HG03066 (cell line): Measurements from ENCODE around the gene SATB1.

Experiments used
- ATAC-seq: cut with Tn5 transposase; IDR thresholded peaks from one replicate; pipeline ENCODE4 v1.9.1; 2021; ENCODE audit warnings: low read depth; ENCODE audit not compliant: unreplicated experiment

Gene SATB1

DNA sequence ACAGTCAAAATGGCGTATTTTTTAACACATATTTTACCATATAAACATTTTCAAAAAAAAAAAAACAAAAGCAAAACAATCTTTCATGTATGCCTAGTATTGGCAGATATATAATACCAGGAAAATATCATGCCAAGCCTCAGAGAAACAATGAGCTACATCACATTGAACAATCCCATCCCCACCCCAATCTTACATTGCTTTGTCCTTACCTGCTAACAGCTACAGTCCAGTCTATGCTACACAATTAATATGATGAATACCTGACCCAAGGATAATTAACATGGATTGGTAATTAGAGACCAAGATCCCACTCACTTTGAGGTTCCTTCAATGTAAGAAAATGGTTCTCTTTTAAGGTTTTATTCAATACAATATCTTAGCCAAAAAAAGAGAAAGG lies 7.6 kb upstream of the SATB1 start:
- ATAC-seq = no peak

DNA sequence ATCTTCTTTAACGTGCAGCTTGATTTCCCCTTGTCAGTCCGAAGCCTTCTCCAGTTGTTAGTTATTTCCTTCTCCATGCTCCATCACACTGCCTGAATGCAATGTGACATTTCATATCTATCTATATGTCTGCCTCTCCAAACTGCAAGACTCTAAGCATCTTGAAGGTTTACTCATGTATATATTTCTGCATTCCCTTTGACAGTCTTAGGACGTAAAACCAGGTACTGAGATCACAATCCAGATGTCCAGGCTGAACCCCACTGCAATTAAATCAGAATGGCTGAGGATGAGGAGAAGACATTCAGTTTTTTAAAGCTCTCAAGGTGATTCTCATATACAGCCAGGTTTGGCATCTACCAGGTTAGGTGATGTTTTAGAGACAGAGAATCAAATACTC lies 6.1 kb upstream of the SATB1 start:
- ATAC-seq = no peak

DNA sequence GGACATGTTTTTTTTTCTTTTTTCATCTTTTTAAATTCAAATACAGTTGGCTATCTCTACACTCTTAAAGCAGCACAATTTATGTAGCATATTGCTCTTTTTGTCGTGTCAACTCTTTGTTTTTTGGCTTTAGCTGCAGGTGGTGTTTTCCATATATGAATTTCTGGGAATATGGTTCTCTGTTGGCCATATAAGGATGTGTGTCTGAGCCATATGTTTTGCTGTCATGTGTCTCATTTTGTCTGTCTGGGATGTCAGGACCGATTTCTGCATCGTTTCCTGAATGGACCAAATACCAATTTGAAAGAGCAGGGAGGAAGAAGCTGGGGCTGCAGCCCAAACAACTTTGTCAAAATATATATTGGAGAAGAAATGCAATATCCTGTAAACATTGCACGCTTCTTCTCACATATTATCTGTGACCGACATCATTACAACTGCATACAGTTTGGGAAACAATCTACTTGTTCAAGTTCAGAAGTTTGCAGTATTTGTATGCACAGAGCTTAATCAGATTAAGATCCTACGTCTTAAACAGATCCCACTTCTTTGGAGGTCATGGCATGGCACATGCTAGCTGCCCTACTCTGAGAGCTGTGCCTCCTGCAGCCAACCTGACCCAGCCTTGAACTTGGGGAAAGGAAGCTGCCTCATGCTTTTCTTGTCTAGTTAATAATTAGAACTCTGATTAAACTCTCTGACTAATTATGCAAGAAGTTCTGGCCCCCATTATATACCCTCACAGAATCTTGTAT lies 4.0 kb upstream of the SATB1 start:
- ATAC-seq = no peak

DNA sequence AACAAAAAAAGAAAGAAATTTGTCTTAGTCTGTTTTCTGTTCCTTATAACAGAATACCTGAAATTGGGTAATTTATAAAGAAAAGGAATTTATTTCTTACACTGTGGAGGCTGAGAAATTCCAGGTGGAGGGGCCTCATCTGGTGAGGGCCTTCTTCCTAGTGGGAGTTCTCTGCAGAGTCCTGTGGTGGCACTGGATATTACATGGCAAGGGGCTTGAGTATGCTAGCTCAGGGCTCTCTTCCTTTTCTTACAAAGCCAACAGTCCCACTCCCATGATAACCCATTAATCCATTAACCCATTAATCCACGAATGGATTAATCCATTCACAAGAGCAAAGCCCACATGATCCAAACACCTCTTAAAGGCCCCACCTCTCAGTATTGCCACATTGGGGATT lies 2.9 kb upstream of the SATB1 start:
- ATAC-seq = no peak

DNA sequence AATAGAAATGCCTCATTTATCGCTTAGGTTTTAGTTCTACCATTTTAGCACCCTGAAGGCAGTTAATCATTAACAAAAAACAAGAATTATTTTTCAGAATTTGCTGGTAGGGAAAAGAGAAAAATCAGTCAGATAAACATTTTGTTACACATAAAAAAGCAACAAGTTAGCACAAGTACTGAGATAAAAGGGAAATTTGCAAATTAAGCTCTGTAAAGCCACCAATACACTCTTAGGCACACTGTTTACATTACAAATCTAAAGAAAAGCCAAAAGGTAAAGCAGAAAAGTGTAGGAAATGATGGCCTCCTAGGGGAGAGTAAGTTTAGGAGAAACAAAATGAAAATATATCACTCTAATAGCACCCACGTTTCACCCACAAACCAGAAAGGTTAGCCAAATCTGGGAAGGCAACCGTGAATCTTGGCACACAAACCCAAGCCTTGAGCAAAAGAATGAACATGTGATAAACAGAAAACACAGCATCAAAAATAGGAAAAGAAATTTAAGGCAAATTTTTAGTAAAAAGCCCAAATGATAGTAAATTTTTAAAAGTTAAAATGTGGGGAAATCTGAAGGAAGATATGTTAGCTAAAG lies 1.6 kb upstream of the SATB1 start:
- no peak for ATAC-seq

DNA sequence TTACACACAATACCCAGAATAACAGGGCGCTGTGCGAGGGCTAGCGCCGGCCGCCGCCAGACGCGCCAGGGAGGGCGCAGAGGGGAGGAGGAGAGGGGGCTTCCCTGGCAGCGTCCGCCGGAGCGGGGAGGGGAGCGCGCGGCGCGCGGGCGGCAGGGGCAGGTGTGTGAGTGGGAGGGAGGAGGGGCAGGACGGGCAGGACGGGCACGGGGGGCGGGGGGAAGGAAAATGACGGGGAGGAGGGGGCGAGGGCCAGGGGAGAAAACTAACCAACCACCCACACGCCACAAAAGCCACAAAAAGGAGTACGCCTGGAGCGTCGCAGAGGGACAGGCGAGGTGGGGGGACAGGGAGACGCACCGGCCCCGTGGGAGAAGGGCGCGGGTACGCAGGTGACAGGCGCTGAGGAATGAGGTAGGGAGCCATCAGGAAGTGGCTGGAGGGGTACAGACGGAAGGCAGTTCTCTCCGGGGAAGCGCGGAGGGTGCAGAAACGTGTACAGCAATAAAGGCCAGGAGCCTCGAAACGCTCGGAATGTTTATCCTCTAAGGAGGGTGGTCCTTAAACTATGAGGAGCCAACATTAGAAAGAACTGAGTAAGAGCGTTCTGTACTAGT lies 610 bp upstream of the SATB1 start:
- no peak for ATAC-seq

DNA sequence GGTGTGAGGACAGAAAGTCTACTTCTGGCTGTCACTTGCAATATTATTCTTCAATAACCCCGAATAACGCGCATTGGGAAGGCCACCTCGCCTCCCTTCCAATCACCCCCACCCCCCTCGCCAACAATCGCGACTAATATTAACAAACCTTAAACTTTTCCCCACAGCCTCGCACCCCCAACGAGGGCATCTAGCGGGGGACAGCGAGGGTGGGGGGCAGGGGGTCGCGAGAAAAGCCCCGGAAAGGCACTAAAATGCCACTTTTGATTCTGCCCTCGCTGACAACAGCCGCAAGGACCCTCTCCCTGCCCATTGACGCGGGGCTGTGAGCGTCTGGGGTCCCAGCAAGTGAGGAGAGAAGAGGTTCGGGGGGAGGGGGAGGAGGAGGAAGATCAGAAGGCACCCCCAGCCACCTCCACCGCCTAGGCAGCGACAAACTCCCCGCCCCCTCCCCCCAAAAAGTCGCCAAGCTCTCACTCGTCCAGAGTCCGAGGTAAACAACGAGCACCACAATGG lies 868 bp downstream of the SATB1 start:
- ATAC-seq = peak; percentile 2

DNA sequence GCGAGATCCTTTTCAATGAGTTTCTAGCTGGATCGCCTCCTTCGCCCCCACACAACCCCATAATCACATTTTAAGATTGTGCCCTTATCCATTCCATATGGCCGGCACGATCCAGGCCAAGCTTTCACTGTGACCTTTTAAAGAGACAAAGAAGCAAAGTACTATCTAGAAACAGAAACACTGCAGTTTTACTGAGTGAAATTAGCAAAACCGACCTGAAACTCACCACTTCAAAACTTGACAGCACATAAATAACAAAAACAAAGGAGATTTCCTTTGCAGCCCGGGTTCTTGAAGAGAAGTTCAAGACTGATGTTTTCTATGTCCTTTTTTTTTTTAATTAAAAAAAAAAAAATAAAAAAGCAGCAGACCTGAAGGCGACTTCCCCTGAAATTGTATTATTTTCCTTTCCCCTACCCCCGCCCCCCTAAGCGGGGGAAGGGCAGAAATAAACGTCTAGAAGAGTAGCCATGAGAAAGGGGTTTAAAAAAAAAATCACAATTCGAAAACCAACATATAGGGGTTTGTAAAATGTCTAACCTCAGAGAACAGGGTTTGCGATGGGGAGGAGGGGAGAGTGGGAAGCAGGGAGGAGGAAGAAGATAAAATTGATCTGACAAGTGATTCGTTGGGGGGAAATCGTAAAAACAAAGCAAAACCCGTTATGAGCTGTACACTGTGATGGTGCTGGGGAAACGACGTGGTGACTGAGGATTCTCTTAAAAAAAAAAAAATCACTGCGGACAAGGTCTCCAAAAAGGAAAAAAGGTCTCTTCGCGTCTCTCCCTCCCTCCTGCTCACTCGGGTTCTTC lies 1.5 kb downstream of the SATB1 start:
- ATAC-seq = peak; percentile 75

DNA sequence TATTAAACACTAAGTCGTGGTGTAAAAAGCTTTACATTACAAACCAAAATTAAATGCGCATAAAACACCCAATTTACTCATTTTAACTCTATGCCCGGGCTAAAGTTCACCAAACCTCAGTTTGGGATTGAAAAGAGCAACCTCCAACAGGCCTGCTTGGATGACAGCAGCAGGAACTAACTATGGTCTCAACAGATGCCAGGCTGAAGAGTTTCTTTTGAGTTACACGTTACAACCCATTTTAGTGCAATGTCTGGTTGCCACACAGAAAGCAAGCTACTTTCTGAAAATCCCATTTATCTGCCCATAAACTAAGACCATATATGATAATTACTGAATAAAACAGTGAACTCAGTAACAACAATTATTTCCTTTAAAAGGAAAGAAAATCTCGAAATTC lies 2.2 kb downstream of the SATB1 start:
- ATAC-seq = no peak

DNA sequence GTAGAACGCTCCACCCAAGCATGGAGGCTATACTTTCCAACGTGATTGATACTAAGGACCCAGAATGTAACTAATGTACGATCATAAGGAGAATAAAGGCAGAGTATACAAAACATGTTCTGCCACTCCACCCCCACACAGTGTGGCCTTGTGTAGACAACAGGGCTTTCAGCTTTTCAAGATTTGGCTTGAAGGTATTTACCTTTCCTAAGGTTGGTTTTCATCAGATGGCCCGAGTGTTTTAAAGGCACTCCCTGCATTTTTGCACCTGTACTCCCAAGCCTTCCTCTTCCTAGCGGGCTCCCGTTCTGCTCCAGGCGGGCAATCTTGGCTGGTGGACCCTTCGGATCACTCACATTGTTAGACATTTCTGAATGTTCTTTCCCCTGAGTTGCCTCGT lies 4.6 kb downstream of the SATB1 start:
- no peak for ATAC-seq

DNA sequence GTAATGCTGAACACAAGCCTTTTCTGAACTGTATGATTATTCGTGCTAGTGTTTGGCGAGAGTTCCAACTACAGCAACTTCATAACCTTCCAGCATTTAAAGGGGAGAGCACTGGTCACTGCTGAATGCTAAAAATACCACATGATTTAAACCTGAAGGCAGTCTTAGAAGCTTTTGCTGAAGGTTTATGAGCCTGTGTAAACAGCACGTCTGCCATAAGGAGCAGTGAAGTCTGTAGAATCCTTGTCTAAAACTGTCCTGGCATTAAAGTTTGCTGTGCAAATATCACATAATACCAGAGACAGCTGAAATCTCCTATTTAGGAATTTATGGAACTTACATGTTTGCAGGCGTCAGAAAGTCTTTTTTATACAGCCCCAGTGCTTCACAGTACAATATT lies 5.9 kb downstream of the SATB1 start:
- ATAC-seq = no peak

DNA sequence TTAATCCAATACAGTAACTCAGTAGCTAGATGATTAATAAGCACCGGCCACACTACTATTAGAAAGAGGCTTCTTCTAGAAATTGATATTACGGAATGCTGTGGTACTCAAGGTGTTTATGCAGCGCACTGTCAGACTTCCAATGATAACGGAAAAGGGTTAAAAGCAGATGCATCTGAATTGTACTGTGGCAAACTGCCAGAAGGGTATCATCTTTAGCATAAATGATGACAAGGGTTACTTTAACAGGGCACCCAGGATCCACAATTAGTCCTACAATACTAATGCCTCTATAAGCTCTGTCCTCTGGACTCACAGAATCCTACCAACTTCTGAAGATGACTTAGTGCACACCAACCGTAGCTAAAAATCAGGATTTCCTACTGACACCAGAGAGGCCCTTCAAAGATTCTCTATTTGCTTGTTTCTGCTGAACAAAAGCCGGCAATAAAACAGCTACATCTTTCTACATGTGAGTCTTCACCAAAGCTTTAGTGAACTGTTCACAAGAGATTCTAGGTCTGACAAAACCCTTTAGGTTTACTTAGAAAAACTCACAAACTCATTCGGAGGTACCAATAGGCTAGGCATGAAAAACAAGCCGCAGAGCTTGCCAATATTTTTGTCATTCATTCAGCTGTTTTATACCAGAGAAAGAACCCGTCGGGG lies 7.1 kb downstream of the SATB1 start:
- ATAC-seq = no peak

DNA sequence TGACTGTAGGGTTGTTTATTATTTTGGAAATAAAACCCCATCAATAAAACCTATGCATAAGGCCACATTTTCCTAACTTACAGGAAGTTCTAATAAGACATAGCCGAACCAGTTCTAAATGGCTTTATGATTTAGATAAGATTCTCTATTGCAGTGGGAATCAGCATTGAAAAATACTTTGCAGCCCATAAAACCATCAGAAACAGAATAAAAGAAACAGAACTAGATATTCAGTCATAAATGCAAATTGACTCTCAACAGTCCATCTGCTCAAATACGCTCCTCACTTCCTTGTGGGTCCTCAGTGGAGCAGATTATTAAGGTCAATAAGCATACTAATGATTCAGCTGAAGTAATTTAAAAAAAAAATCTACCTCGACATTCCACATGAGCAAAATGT lies 8.8 kb downstream of the SATB1 start:
- no peak for ATAC-seq

DNA sequence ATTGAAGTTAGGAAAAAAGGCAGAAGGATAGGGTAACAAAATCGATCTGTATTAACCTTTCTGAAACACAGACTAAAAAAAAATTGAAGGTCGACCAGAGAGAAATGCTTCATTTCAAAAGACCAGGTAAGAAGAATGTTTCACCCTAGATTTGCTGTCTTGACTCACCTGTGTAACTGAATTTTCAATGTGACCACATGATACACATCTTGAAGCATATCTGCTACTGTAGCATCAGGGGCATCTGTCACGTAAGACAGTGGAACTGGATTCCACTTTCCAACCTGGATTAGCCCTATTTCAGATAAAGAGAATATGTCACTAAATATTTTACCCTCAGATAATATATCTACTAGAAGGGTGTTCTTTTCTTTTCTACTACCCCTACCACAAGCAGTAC lies 9.3 kb downstream of the SATB1 start:
- ATAC-seq = no peak

DNA sequence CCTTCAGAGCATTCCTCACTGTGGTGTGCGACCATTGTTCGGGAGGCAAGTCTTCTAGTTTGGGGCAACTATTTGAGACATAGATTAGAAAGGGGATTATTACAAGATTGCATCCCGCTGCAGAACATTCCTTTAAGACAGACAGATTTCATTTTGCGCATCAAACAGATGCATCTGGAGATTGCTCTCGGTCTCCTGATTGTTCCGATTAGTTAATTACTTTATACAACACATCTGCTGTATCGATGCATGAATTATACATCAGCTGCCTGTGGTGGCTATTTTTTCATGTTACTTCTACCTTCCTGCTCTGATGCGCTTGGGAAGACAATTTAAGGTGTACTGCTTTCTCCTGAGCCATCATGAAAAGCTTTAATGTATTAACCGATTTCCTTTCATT lies 10.0 kb downstream of the SATB1 start:
- no peak for ATAC-seq

DNA sequence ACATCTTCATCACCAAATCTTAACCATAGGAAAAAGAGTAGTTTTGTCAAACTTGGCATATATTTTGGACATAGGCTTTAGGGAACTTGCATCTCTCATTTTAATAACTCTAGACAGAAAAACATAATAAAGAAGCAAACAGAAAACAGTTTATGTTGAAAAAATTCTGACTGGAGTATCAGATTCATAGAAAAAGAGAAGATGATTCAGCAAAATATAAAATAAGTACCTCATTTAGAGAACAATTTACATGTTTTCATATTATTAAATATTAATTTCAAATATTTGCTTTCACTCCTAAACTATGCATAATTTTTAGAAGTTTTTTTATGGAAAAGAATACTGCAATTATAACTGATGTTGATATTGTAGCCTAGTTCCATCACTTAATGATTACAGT lies 12.5 kb downstream of the SATB1 start:
- no peak for ATAC-seq

DNA sequence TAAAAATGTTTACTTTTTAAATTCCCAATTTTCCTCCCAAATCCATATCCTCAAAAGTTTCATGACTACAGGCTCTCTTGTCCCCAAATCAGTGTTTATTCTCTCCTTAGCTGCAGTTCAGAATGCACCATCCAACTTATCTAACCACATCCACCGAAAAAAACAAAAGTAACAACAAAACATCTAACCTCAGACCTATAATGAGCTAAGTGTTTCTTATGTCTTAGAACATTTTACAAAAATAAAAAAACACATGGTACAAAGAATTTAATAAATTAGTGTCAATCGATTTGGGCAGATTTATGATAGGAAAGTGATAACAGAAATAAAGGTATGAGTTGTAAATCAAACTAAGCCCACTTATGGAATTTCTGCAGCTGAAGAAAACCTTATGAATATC lies 13.6 kb downstream of the SATB1 start:
- no peak for ATAC-seq

DNA sequence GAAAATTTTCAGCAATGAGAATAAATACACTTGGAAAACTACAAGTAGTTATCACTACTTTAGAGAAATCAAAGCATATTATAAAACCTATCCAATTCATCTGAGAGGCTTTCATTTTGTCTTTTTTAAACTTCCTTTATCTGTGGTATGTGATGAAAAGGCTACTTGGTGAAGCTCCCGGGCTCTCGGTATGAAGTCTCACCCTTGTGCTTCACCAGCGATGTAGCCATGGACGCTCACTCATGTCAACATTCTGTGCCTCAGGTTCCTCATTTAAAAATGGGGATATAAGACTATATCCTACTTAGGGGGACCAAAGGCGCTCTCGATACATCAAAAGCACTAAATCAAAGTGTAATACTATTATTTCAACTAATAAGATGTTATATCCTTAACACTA lies 14.9 kb downstream of the SATB1 start:
- ATAC-seq = no peak

DNA sequence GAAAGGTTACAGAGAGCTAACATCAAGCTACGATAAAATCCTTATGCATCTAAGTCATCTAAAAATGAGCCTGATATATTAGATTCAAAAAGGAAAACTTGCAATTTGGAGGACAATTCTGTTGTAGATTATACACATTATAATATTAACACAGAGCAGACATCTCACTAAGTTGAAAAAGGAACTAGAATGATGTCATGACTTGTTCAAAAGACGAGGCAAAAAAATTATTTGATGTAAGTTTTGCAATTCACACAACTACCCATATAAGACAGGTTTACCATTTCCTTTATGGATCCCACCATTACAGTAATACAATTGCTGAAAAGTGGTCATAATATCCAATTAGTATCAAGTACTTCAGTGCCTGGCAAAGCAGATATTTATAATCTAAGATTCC lies 15.9 kb downstream of the SATB1 start:
- ATAC-seq = no peak

DNA sequence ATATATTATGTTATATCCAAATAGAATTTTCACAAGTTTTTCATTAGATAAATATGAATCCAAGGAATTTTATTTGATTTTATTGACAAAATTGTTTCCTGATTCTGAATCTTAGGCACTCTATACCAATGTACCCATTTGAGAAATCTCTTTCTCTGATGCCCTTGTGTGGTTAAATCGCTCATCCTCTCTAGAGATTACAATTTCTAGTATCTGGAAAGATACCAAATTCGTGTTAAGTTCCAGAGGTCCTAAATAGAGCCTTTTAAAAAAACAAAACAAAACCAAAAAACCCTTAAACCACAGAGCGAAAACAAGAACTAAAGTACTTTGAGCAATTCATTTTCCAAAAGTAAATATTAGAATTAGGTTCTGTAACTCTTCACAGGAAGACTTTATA lies 20.0 kb downstream of the SATB1 start:
- no peak for ATAC-seq

DNA sequence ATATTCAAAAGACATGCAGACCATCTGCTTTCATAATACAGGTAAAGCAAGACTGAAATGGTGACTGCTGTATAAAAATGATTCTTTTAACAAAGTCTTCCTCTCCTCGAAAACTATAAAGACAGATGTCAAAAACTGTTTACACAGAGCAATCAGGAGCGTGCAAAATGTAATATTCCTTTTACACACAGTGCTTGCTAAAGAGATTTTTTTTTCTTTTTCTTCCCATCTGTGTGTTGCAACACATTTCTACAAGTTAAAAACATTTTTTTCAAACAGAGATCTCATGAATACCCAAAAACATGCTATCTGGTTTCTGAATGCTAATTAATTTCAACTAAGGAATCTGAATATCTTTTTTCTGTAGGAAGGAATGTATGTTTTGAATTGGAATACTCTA lies 22.1 kb downstream of the SATB1 start:
- no peak for ATAC-seq
